Measurements from ENCODE around the gene COMMD1. TPM values are rescaled to one million over a fixed set of nuclear protein-coding genes. Genes with fewer than 3 reads are reported as not detected.
"Not testable (repeated sequence)": the region's sequence is repeated elsewhere in the genome, so short reads cannot be mapped to it uniquely, and the experiment has no call there.

COMMD1 gene
- polyA plus RNA-seq, 5 donors, result 47.5 to 91.7 (median 84.9) TPM

GRCh38 chr2:61920548-61920947 is 15.1 kb downstream of the COMMD1 start:
- DNase-seq, result no peak

GRCh38 chr2:61922714-61923113 is 17.2 kb downstream of the COMMD1 start:
- DNase-seq, result no peak

- no peak for DNase-seq
These were observed 19.6 kb downstream of the COMMD1 start for GRCh38 chr2:61924895-61925663.

- DNase-seq, result no peak
These were observed 21.3 kb downstream of the COMMD1 start for GRCh38 chr2:61926531-61927477.

- DNase-seq, result no peak
These were observed 23.5 kb downstream of the COMMD1 start for GRCh38 chr2:61928826-61929461.

- no peak for DNase-seq
These were observed 31.6 kb downstream of the COMMD1 start for GRCh38 chr2:61937098-61937497.

GRCh38 chr2:61937886-61938285 is 32.4 kb downstream of the COMMD1 start:
- no peak for DNase-seq

GRCh38 chr2:61938511-61938910 is 33.0 kb downstream of the COMMD1 start:
- no peak for DNase-seq

- no peak for DNase-seq
These were observed 37.8 kb downstream of the COMMD1 start for GRCh38 chr2:61943251-61943650.

- no peak for DNase-seq
These were observed 41.2 kb downstream of the COMMD1 start for GRCh38 chr2:61946666-61947065.

GRCh38 chr2:61948661-61949457 is 43.4 kb downstream of the COMMD1 start:
- DNase-seq, result no peak

GRCh38 chr2:61949458-61949713 is 43.9 kb downstream of the COMMD1 start:
- no peak for DNase-seq

- DNase-seq, result no peak
These were observed 44.5 kb downstream of the COMMD1 start for GRCh38 chr2:61949714-61950560.

GRCh38 chr2:61950571-61951315 is 45.3 kb downstream of the COMMD1 start:
- no peak for DNase-seq

GRCh38 chr2:61951881-61952280 is 46.4 kb downstream of the COMMD1 start:
- DNase-seq, result no peak

- no peak for DNase-seq
These were observed 46.8 kb downstream of the COMMD1 start for GRCh38 chr2:61952288-61952687.

GRCh38 chr2:61954856-61955255 is 49.4 kb downstream of the COMMD1 start:
- not testable (repeated sequence) for DNase-seq

GRCh38 chr2:61959381-61960293 is 54.2 kb downstream of the COMMD1 start:
- no peak for DNase-seq

All from right lung (tissue), 5 donors.